ENCODE results near the gene LRGUK. TPM values are rescaled to one million over a fixed set of nuclear protein-coding genes. Genes with fewer than 3 reads are reported as not detected.

Gene LRGUK
- total and polyA plus RNA-seq, 8 donors, result 0.43 to 1.6 (median 0.90) TPM

DNA sequence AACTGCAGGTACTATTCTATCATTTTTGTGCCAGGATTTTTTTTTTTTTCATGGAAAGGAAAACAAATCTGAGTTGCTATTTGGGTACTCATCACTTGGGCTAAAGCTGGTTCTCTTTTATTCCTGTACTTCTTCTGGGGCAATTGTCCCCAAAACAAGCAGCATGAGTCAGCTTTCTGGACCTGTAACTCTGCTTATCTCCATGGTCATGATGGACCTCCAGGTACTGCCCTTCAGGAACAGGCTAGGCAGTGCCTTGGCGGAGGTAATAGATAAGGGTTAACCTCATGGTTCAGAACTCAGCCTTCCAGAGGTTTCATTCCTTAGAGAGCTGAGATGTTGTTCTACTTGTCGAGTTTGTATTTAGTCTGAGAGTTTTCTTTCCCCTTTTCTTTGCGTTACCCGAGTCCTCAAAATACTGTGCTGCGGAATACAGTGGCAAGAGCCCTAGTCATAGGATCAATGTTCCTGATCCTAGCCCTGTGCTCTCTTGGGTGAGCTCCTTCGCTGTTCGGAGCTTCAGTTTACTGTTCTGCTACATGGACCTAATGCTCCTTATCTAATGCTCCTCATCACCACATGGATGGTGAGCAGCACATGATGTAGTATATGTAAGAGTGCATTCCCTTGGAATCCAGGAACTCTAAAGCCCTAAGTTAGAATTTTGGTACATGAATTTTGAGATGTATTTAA, 74.6 kb downstream of the LRGUK start:
- no peak overlapping the region for H3K27ac ChIP-seq
- TF ChIP-seq, protein P1, sequence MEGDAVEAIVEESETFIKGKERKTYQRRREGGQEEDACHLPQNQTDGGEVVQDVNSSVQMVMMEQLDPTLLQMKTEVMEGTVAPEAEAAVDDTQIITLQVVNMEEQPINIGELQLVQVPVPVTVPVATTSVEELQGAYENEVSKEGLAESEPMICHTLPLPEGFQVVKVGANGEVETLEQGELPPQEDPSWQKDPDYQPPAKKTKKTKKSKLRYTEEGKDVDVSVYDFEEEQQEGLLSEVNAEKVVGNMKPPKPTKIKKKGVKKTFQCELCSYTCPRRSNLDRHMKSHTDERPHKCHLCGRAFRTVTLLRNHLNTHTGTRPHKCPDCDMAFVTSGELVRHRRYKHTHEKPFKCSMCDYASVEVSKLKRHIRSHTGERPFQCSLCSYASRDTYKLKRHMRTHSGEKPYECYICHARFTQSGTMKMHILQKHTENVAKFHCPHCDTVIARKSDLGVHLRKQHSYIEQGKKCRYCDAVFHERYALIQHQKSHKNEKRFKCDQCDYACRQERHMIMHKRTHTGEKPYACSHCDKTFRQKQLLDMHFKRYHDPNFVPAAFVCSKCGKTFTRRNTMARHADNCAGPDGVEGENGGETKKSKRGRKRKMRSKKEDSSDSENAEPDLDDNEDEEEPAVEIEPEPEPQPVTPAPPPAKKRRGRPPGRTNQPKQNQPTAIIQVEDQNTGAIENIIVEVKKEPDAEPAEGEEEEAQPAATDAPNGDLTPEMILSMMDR (IDR thresholded peaks at IDR 0.05), result no peak
- H3K4me1 ChIP-seq, result no peaks in the 10 kb centered on the region
- 77 to 96% methylated on average over 6 to 7 of the region's 7 CpGs for WGBS, 2 donors
- H3K4me3 ChIP-seq, result no peak overlapping the region
- DNase-seq (no peak), FAIRE-seq (no peak), ATAC-seq (no peak)
- no peaks in the 10 kb centered on the region for H3K9me3 ChIP-seq
- intact Hi-C loops (cut with DNase I), result no loop called here
- no peaks in the 10 kb centered on the region for H3K27me3 ChIP-seq
- no peaks in the 10 kb centered on the region for H3K36me3 ChIP-seq

DNA sequence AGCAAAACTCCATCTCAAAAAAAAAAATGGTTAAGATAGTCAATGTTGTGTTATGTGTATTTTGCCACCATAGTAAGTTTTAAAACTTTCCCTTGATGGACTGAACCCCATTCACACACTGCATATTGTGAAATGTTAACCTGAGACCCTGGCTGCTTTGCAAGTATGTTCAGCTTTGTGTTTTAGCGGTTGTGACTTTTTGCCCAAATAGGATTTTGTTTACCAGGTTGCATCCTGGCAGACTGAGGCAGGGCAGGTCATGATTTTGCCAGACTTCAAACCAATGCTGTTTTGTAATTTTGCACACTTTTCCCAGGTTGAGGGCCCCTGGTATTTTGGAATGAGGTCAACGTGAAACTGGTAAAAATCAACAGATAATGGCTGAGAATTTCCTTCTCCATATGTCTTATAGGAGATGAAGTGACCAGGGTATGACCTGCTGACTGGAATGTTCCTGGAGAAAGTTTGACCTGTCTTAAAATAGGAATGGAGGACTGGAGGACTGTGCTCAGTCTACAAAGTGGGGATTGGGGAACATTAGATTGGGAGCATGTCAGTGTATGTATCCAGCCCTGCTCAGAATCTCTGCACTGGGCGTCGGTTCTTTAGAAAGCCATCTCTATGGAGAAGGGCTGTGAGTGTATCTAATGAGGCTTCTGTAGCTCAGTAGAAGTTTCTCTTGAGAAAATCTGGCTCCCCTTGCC, 76.2 kb downstream of the LRGUK start:
- ATAC-seq, result no peak

DNA sequence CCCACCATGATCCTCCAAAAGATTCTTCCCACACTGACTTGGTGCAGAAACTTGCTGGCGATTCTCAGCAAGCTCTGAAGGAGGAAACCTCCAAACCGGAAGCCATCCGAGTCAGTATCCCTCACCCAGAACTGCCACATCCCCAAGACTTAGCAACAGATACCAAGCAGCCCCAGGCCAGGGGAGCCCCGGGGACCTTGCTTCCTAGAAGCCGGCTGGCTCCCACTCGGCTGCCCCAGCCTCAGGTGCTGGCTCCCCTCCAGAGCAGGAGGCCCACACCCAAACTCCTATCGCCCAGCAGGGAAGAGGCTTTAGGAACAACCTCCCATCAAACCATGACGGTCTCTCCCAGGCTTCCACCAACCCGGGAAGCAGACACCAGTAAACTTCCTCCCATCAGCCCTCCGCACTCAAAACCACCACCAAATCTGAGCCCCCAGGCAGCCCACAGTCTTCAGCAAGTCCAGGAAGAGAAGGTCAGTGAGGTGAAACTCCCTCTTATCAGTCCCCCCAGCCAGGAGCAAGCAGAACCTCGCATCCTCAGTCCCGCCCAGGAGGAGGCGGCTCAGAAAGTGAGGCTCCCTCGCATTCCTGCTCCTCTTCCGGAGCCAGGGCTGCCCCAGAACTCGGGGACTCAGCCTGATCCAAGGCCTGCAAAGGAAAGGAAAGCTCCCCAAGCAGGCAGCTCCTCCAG, 82.3 kb downstream of the LRGUK start:
- 86 to 94% methylated on average over 16 of the region's 16 CpGs for WGBS, 2 donors
- H3K9me3 ChIP-seq, result no peaks in the 10 kb centered on the region
- DNase-seq, result no peak
- H3K27me3 ChIP-seq, result no peaks in the 10 kb centered on the region
- no peak overlapping the region for H3K27ac ChIP-seq
- no peaks in the 10 kb centered on the region for H3K4me1 ChIP-seq
- FAIRE-seq, result no peak
- ATAC-seq, result no peak
- TF ChIP-seq, protein P1 (IDR thresholded peaks at IDR 0.05), result no peak
- H3K4me3 ChIP-seq, result no peak overlapping the region
- intact Hi-C loops (cut with DNase I), result no loop called here
- H3K36me3 ChIP-seq, result no peaks in the 10 kb centered on the region

More for the DNA sequence above, 76.2 kb downstream of the LRGUK start:
- H3K9me3 ChIP-seq, result no peaks in the 10 kb centered on the region
- no peaks in the 10 kb centered on the region for H3K36me3 ChIP-seq
- TF ChIP-seq, protein P1 (IDR thresholded peaks at IDR 0.05), result no peak
- no peaks in the 10 kb centered on the region for H3K27me3 ChIP-seq
- no peaks in the 10 kb centered on the region for H3K4me1 ChIP-seq
- 86 to 88% methylated on average over 4 of the region's 4 CpGs for WGBS, 2 donors
- no peak overlapping the region for H3K27ac ChIP-seq
- no peak for DNase-seq
- FAIRE-seq, result no peak
- intact Hi-C loops (cut with DNase I), result no loop called here
- H3K4me3 ChIP-seq, result no peak overlapping the region

DNA sequence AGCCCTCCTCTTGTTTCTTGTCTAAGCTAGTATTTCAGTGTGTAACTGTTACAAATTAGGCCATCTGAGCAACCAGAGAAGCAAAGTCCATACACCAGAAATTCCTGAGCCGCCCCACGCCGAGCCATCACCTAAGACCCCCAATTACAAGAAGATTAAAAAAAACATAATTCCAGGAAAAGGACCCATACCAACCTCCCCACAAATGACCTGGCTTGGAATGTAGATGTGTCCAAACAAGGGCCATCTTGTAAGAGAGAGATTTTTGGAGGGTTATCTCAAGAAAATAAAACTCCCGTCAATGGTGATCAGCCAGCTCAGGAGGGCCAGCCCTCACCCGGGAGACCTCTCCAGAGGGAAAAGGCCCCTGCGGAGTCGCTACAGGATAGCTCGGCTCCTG, 83.1 kb downstream of the LRGUK start:
- DNase-seq (no peak), ATAC-seq (no peak)
- H3K27me3 ChIP-seq, result no peaks in the 10 kb centered on the region

More for the DNA sequence above, 83.1 kb downstream of the LRGUK start:
- FAIRE-seq, result no peak
- 94 to 98% methylated on average over 8 of the region's 8 CpGs for WGBS, 2 donors
- intact Hi-C loops (cut with DNase I), result no loop called here
- no peaks in the 10 kb centered on the region for H3K9me3 ChIP-seq
- no peaks in the 10 kb centered on the region for H3K4me1 ChIP-seq
- TF ChIP-seq, protein P1 (IDR thresholded peaks at IDR 0.05), result no peak
- no peak overlapping the region for H3K4me3 ChIP-seq
- no peak overlapping the region for H3K27ac ChIP-seq
- no peaks in the 10 kb centered on the region for H3K36me3 ChIP-seq
